Bronchial epithelial cell (primary cell): ENCODE measurements around the gene TNN. TPM values are rescaled to one million over a fixed set of nuclear protein-coding genes. Genes with fewer than 3 reads are reported as not detected.

Experiments
- DNase-seq: peaks from one replicate; pipeline ENCODE4 v3.0.0-alpha.2; 2010; ENCODE audit warnings: low read depth
- FAIRE-seq: peaks from 2 replicates; lab custom pipeline; 2011; peaks lifted over from hg19 to GRCh38; lab: Jason Lieb, UNC
- H3K27me3 ChIP-seq: 2 replicates; pipeline ENCODE4 v1.5.1; 2011; ENCODE audit warnings: low read length; ENCODE audit not compliant: control insufficient read depth, insufficient read depth
- H3K36me3 ChIP-seq: 2 replicates; pipeline ENCODE4 v1.5.1; 2011; ENCODE audit warnings: low read length; ENCODE audit not compliant: control insufficient read depth, insufficient read depth
- H3K4me3 ChIP-seq: 2 replicates; pipeline ENCODE4 v1.5.1; 2011; ENCODE audit warnings: mild to moderate bottlenecking, low read depth, low read length, control low read depth
- CTCF ChIP-seq: IDR thresholded peaks from 2 replicates; pipeline ENCODE4 v1.5.1; 2011; ENCODE audit warnings: mild to moderate bottlenecking, moderate library complexity, low read length, control low read depth, inconsistent platforms; ENCODE audit not compliant: insufficient read depth, severe bottlenecking
- total RNA-seq: library from RNA; depleted of rRNA; stranded (reverse); fragments of >200 nt; gene quantifications from 2 replicates; pipeline ENCODE4 v1.2.1, GENCODE V29; 2014

Gene TNN
- total RNA-seq, 1 donor from 2014 or later, result not detected

DNA sequence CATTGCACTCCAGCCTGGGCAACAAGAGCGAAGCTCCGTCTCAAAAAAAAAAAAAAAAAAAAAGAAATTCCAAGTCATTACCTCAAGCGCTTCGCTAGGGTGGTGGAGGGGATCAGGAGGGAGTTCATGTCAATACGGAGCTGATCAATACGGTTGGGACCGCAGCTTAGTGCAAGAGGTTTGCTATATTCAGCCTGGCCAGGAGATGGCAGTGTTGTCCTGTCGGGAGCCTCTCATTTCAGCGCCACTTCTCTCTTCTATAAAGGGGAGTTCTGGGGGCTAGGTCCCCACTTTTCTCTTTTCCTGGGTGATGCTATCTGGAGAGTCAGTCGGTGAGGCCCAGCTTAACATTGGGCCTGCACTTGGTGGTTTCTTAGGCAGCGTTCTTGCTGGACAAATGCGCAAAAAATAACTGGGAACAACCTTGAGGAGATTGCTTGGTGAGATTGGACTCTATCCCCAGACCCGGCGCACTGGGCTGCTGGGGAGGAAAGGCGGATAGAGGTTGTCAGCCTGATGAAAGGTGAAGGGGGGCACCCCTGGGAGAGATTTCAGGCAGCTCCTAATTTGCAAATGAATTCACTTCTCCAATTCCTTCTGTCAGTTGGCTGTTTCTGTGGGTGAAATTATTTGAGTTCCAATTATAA is 84.5 kb downstream of the TNN start:
- H3K36me3 ChIP-seq, result no peaks in the 10 kb centered on the region
- DNase-seq (peak; percentile 26), FAIRE-seq (no peak)
- TF ChIP-seq CTCF, result peak; percentile 94
- H3K27me3 ChIP-seq, result peaks cover 4% of the 10 kb centered on the region
- H3K4me3 ChIP-seq, result no peak overlapping the region

DNA sequence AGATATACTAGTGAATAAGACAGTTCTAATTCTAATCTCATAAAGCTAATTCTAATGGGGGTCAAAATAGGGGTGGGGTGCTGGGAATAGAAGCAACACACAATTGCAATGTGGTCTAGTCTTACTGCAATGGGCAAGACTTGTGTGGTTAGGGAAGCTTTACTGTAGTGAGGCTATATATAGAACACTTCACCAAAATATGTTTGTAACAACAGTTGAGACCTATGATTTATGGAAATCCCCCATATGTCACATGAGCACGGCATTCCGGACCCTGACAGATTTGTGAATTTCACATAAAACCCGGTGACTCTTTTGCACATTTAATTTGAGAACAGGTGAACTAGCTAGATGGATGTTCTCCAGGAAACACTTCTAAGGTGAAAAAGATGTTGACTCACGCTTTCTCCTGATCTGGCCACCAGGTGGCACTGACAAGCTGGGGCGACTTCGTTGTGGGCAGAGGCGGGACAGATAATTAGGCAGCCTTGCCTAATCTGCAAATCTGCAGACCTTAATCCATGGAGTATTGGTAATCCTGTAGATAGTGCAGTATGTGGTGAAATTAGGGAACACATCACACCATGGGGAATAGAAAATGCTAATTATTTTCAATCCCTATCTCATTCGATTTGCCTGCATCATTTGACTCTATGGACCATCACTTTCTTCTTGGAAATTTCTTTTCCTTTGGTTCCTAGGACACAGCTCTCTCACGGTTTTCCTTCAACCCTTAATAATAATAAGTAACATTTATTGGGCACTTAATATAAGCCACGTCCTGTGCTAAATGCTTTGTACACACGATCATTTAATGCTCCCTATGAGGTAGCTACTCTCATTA is 87.2 kb downstream of the TNN start:
- no peak for FAIRE-seq
- peak; percentile 86 for TF ChIP-seq CTCF
- peaks cover 4% of the 10 kb centered on the region for H3K27me3 ChIP-seq
- peak; percentile 59 for DNase-seq
- H3K36me3 ChIP-seq, result no peaks in the 10 kb centered on the region
- H3K4me3 ChIP-seq, result no peak overlapping the region

- peaks cover 4% of the 10 kb centered on the region for H3K27me3 ChIP-seq
- FAIRE-seq, result no peak
- no peak overlapping the region for H3K4me3 ChIP-seq
- H3K36me3 ChIP-seq, result no peaks in the 10 kb centered on the region
- no peak for TF ChIP-seq CTCF
- DNase-seq, result no peak
These were observed 87.8 kb downstream of the TNN start for GRCh38 chr1:175155473-175155856.

DNA sequence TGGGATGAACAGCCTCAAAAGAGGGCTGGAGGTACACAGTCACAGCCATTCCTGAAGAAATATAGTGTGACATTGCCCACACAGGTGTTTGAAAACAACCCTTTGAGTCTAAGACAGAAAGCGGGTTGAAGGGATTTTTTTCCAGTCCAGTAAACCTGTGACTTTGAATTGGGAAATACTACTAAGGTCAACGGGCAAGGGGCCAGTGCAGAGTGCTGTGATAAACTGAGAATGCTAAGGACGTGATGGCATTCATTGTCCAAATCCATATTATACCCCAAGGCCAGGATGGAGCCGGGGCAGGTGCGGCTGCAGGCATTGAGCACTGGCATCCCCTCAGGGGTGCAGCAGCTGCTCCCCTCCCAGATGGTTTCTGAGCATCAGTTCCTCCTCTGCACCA is 88.3 kb downstream of the TNN start:
- no peak for FAIRE-seq
- H3K27me3 ChIP-seq, result peaks cover 4% of the 10 kb centered on the region
- H3K36me3 ChIP-seq, result no peaks in the 10 kb centered on the region
- TF ChIP-seq CTCF, result no peak
- no peak overlapping the region for H3K4me3 ChIP-seq
- DNase-seq, result no peak

GRCh38 chr1:175157200-175157599 is 89.6 kb downstream of the TNN start:
- no peaks in the 10 kb centered on the region for H3K36me3 ChIP-seq
- peaks cover 3% of the 10 kb centered on the region for H3K27me3 ChIP-seq
- FAIRE-seq, result no peak
- H3K4me3 ChIP-seq, result no peak overlapping the region
- no peak for DNase-seq
- no peak for TF ChIP-seq CTCF
